OCI-M1 (cell line): ENCODE results near the gene RBM22.
"Not testable (repeated sequence)": the region's sequence is repeated elsewhere in the genome, so short reads cannot be mapped to it uniquely, and the experiment has no call there.

Source experiments
- DNase-seq: peaks from one replicate; lab custom pipeline; 2025; lab: John Stamatoyannopoulos, UW

The RBM22 gene

DNA sequence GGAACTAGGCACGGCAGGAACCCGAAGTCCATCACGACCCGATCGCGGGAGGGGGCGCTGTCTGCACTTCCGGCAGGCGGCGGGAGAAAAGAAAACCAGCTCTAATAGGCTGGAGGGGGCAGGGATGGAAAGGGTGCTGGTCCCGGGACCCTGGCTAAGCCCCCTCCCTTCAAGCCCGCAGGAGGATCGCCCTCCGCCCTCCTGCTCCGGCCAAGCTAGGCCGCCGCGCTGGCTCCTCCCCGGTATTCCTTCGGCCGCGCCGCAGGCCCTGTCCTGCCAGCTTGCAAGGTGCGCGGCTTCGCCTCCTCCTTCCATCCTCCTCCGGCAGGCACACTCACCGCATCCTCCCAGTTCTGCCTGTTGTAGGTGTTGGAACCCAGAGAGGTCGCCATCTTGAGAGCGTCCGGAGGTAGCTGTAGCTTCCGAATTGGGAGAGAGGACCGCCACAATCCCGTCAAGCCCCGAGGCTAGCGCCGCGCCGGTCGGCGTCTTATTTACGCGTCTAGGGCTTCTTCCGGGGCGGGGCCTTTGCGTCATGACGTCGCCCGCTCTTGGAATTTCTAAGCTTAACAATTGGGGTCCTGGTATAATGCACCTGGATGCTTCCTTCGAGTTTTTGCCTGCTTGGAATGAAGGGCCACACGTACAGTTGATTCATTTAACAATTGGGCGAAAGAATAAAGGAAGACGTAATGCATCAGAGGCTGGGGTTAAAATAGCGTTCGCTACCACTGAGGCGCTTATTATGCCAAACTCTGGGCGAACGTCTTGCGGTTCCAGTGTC, at the start of gene RBM22:
RBM22 (minus strand) TSS at position 469 of the 784 bp plus-strand sequence; CDS start at position 392, 77 bp downstream.
- DNase-seq, result peak; percentile 97

DNA sequence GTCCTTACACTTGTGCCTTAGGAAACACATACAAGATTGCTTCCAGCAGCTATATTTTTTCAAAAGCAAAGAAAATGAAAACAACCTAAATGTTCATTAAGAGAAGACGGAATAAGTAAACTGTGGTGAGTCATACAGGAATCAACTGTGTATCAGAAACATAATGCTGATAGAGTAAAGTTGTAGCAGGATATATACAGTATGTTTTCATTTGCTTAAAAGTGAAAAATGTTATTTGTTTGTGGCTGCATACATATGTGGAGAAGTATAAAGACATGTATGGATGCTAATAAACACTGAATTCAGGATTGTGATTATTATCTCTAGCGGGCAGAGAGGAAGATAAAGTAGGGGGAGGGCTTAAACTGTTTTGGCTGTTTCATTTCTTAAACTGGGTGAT, 49.6 kb upstream of the RBM22 start:
- no peak for DNase-seq

DNA sequence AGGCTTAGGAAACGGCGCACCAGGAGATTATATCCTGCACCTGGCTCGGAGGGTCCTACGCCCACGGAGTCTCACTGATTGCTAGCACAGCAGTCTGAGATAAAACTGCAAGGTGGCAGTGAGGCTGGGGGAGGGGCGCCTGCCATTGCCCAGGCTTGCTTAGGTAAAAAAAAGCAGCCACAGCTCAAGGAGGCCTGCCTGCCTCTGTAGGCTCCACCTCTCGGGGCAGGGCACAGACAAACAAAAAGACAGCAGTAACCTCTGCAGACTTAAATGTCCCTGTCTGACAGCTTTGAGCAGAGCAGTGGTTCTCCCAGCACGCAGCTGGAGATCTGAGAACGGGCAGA, 42.3 kb upstream of the RBM22 start:
- not testable (repeated sequence) for DNase-seq

DNA sequence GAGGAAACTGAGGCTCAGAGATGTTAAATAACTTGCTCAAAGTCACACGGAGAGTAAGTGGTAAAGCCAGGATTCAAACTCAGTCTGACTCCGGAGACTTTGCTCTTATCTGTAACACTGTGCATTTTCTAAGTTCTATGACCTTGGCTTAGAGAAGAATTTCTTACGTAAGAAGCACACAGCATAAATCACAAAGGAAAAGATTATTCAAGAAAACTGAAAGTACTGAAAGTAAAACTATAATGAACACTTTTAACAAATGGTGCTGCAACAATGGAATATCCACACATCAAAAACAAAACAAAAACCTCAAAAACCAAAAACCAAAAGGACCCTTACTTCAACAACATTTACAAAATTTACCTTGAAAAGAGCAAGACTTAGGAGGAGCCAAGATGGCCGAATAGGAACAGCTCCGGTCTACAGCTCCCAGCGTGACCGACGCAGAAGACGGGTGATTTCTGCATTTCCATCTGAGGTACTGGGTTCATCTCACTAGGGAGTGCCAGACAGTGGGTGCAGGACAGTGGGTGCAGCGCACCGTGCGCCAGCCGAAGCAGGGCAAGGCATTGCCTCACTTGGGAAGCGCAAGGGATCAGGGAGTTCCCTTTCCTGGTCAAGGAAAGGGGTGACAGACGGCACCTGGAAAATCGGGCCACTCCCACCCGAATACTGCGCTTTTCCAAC, 41.7 kb upstream of the RBM22 start:
- DNase-seq, result not testable (repeated sequence)

DNA sequence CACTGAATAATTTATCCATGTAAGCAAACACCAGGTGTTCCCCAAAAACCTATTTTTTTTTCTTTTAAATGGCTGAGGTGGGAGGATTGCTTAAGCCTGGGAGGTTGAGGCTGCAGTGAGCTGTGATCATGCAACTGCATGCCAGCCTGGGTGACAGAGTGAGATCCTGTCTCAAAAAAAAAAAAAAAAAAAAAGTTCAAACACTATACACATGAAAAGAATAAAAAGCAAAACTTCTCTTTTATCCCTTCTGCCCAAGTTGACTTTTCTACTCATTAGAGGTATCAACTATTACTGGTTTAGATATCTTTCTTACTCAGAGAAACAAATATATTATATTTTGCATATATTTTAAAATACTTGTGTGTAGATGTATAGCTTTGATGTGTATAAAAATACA, 40.1 kb upstream of the RBM22 start:
- no peak for DNase-seq

DNA sequence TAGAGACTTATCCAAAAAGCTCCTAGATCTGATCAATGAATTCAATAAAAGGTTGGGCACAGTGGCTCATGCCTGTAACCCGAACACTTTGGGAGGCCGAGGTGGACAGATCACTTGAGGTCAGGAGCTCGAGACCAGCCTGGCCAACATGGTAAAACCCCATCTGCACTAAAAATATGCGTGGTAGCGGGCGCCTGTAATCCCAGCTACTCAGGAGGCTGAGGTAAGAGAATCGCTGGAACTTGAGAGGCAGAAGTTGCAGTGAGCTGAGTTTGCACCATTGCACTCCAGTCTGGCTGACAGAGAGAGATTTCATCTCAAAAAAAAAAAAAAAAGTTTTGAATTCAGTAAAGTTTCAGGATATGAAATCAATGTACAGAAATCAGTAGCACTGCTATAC, 38.0 kb upstream of the RBM22 start:
- DNase-seq, result no peak

DNA sequence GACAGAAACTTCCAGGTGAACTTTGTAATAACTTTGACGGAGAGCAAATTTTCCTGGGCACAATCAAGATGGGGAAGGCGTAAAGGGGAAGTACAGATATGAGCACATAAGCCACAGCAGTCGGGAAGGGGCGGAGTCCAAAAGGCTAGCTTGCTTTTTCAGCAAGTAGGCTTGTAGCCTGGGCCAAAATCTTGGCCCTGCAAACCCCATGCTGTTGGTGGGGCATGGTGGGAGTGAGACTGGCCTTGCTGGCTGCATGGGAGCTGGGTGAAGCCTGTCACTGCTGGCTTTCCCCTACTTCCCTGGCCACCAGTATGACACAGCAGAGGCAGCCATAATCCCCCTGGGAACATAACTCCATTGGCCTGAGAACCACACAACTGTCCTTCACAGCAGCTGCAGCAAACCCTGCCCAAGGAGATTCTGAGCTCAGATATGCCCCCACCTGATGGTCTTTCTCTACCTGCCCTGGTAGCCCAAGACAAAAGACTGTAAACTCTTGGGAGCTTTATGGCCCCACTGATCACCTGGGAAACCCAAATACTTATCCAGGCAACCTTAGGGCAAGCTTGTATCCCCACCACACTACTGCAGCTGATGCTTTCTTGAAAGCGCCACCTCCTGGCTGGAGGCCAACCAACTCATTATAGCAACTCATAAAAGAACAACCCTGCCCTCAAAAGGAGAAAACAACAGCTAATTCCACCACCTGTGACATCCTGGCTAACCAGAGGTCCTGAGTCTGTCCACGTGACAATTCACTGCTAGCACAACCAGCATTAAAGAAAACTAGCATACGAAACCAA, 33.9 kb upstream of the RBM22 start:
- DNase-seq, result peak; percentile 90

DNA sequence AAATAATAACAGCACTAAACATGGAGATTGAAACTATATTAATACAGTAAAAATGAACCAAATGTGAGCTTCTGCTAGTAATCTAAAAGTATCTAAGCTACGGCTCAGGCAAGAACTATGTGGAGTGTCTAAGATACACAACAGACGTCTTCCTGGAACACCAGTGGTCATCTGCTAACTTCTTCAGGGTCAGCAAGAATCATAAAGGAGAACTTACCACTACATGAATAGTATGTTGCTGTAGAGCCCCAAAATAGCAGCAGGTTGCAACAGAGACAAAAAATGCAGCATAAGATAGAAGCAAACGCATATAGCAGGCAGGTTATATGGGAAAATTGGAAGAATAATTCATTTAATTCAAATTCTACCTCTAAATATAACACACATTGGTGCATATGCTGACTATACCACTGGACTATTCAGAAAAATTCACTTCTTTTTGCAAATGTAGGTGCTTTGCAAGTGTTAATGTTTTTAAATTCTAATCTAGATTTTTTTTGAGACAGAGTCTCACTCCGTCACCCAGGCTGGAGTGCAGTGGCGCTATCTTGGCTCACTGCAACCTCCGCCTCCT, 30.9 kb upstream of the RBM22 start:
- DNase-seq, result no peak

DNA sequence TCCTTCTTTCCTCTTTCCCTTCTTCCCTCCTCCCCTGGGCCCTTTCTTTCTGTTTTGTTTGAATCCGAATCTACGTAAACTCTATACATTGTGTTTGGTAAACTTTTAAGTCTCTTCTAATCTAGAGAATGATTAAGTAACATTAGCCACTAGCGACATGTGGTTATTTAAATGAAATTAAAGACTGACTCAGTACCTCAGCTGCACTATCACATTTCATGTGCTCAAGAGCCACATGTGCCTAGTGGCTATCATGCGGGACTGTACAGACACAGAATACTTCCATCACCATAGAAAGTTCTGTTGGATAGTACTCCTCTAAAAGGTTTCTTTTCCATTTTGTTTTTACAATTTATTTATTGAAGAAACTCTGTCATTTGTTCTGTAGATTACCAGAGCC, 29.0 kb upstream of the RBM22 start:
- DNase-seq, result no peak

DNA sequence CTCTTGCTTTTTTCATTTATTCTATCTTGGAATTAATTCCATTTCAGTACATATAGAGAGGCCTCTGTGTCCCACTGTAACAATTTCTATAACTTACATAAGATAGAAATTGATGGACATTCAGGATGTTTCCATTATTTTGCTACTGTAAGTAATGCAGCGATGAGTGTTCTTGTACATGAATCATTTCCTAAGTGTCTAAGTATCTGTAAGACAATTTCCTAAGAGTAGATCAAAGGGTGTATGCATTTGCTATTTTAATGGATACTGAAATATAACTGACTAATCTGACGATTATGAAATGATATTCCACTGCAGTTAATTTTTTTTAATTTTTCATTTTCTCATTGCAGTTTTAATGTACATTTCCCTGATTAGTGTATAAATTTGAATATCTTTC, 23.0 kb upstream of the RBM22 start:
- DNase-seq, result no peak

DNA sequence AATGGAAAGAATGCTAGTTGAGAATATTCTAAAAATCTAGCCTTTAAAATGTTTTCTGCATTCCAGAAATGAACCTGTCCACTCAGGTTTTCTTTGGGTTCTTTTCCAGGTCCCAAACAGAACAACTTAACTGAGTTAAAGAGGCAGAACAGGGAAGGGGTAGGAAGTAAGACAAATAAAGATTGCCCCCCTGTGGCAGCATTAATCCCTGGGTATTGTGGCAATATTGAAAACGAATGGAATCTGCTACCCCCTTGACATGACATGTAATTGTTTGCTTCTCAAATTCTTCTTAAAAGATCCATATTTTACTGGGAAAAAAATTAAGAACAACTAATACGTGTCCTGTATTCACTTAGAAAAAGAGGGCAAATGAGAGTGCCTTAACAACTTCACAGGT, 9.3 kb upstream of the RBM22 start:
- DNase-seq, result peak; percentile 16

DNA sequence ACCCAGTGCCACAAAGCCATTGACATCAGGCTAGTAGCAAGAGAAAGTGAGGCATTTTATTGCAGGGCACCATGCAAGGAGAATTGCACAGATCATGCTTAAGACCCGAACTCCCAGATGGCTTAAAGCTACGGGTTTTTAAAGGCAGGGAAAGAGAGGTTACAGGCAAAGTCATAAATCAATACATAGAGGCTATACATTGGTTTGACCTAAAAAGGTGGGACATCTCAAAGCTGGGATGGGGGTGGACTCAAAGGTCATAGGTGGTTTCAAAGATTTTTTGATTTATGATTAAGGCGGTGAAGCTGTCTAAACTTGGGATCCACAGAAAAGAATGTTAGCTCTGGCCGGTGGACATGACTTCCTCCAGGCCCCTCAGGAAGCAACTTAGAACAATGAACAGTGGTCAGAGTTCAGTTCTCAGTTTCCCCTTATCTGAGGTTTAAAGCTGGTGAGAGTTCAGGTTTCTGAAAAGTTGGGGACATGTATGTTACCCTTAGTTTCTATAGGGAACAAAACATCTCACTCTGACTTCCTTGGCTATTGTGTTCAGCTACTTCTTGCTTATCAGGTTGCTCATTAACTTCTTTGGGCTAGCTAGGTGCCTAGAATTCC, 6.0 kb upstream of the RBM22 start:
- no peak for DNase-seq

DNA sequence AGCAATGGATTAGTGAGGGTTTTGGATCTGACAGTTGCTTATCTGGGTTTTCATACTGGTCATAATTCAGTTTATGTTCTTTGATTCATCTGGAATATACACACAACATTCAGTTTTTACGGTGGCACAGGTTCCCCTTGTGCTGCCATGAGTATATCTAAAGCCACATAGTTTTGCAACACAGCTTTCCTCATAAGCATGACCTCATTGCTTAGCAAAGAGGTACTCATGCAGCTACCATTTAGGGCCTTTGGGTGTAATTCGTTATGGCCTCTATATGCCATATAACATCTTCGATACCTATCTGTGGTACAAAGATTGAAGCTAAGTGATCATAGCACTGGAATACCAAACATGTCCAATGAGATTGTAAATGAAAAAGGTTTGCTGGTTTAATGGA, 2.9 kb upstream of the RBM22 start:
- DNase-seq, result peak; percentile 38

DNA sequence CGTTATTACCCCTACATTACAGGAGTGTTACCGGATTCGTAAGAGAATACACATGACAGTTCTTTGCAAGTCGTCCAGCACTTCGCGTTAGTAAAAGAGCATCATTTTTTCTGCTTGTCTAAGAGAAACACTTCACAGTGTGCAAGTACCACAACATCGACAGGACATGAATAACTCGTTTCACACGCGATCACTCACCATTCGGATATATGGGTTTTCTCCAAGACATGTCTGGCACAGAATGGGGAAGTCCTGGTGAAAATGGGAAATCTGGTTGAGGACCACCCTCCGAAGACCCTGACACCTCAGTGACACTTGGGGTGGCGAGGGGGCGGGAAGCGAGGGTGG, 642 bp downstream of the RBM22 start:
- no peak for DNase-seq

DNA sequence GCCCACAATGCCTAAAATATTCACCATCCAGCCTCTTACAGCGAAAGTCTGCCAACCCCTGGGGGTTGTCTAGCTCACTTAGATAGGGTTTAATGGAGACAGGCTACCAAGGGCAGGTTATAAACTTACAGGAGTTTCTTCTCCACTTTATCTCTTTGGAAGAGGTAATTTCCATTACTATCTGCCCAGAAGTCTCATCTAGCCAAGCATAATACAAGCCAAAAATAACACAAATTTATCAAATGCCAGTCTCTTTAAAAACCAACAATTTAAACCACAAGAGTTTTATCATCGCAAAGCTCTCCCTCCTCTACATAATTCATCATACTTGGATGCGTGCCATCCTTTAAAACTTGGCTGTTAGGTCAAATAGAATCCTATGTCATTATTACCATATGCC, 6.2 kb downstream of the RBM22 start:
- DNase-seq, result peak; percentile 34

DNA sequence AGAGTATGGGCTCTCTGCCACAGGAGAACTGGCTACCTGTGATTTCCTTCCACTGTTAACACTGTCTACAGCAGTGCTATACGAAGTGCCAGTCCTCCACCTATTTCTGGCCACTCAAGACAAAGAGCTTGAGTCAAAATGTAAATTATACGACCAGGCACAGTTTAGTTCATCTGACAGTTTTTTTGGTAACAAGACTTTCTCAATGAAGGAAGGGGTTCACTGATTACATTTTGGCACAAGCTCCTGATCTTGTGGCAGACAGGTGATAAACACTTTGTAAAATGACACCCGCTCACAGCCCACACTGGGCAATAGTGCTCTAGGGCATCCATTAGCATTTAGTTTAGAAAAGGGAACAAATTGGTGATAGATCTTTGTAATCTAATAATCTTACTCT, 8.6 kb downstream of the RBM22 start:
- DNase-seq, result no peak

DNA sequence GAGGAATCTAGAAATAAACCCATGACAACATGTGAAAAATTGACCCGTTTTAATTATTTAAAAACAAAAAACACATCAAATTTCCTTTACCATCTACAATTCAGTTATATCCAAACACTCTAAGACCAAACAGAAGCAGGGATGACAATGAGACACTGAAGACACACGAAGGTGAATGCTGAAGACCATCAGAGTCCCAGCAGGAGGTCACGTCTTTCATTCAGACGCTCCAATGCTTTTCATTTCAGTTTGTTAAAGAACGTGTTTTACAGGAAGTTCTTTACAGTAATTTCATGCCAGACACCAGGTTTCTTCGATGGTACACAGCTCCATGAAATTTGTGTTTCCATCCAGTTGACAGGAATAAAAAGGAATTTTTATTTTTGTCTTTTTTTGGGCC, 10.1 kb downstream of the RBM22 start:
- DNase-seq, result no peak

DNA sequence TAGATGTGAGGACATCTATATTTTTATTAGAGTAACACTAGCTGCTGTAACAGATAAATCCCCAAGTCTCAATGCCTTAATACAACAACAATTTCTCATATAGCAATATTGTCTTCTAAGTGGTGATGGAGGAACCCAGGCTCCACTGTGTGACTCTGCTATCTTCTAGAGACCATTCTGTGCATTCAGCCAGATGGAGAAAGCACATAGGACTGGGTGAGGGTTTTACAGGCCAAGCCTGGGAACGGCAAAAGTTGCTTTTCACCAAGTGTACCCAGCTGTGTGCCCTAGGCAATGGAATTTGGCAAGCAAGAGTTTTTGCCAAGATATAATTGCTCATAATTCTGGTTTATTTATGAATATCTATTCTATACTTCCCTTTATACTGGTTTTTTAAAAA, 11.7 kb downstream of the RBM22 start:
- DNase-seq, result no peak

DNA sequence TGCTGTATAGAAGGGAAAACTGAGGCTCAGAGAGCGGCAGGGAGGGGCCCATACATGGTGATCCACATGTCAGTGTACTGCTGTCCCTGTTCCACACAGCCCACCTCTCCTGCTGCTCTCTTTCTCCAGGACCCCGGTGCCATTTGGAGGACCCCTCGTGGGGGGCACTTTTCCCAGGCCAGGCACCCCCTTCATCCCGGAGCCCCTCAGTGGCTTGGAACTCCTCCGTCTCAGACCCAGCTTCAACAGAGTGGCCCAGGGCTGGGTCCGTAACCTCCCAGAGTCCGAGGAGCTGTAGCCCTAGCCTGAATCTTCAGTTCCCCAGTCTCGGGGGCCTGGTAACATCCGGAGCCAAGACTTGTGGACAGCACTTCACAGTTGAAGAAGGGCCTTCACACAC, 24.3 kb downstream of the RBM22 start:
- DNase-seq, result no peak

DNA sequence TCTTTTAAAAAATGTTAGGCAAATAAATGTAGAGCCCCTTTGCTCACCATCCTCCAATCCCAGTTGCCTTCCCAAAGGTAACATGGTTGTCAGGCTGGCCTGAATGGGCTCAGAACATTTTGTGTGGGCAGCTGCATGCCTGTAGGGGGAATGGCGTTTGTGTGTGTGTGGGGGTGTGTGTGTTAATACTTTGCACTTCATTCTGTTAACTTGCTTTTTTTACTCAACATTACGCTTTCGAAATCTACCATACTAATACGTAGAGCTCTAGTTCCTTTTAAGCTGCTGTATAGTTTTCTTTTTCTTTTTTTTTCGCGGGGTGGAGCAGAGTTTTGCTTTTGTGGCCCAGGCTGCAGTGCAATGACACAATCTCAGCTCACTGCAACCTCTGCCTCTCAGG, 25.8 kb downstream of the RBM22 start:
- DNase-seq, result no peak

DNA sequence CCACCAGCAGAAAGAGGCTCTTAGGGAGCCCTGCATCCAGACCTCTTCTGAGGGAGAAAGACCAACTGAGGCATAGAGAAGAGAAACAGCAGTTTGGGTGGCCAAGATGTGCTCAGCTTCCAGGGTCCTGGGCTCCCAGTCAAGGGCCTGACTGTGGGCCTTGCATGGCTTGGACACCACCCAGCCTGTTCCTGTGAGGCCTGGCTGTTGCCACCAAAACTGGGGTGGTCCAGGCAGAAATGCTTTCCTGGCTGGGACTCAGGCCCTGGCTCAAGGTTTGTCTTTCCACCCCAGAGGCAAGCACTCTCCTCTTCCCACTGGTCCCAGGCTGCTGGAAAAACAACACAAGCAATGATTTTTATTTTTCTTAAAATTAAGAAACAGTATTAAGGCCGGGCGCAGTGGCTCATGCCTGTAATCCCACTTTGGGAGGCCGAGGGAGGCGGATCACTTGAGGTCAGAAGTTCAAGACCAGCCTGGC, 26.5 kb downstream of the RBM22 start:
- DNase-seq, result no peak

DNA sequence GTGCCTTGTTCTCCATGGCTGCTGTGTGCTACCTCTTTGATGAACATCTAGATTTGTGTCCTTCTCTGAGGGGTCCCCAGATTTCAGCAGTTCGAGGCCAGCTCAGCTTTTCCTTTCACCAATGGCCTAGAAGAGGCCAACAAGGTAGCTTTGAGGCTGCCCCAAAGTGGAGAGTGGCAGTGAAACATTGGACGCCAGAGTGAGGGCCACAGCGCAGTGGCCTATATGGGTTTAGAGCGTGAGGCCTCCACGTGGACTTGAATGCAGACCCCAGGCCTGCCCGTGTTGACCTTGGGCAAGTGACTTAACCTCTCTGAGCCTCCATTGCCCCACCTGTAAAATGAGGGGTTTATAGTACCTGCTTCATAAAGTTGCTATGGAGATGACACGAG, 28.0 kb downstream of the RBM22 start:
- DNase-seq, result no peak
